Rectal smooth muscle tissue (tissue), 1 donor: ENCODE data around the gene ACOX3.

Experiments used
- H3K27ac ChIP-seq: one replicate; pipeline ENCODE4 v1.7.0; 2013; ENCODE audit warnings: low read depth, low read length, inconsistent platforms
- H3K27me3 ChIP-seq: one replicate; pipeline ENCODE4 v1.7.0; 2013; ENCODE audit warnings: low read length; ENCODE audit not compliant: control insufficient read depth, insufficient read depth
- H3K36me3 ChIP-seq: one replicate; pipeline ENCODE4 v1.7.0; 2013; ENCODE audit warnings: low read length; ENCODE audit not compliant: control insufficient read depth, insufficient read depth
- H3K4me1 ChIP-seq: one replicate; pipeline ENCODE4 v1.7.0; 2013; ENCODE audit warnings: low read length; ENCODE audit not compliant: control insufficient read depth, insufficient read depth
- H3K4me3 ChIP-seq: one replicate; pipeline ENCODE4 v1.7.0; 2013; ENCODE audit warnings: low read length
- H3K9ac ChIP-seq: one replicate; pipeline ENCODE4 v1.7.0; 2013; ENCODE audit warnings: low read length

ACOX3 gene

GRCh38 chr4:8405516-8405875 lies 35.0 kb downstream of the ACOX3 start:
- Histone ChIP-seq H3K36me3 (peaks cover 16% of the 10 kb centered on the region), H3K9ac (no peak overlapping the region), H3K4me3 (no peak overlapping the region), H3K4me1 (peaks cover 6% of the 10 kb centered on the region), H3K27ac (no peak overlapping the region), H3K27me3 (no peaks in the 10 kb centered on the region)

GRCh38 chr4:8404791-8405515 lies 35.6 kb downstream of the ACOX3 start:
- Histone ChIP-seq H3K4me1 (peaks cover 6% of the 10 kb centered on the region), H3K27me3 (no peaks in the 10 kb centered on the region), H3K36me3 (peaks cover 16% of the 10 kb centered on the region), H3K9ac (no peak overlapping the region), H3K4me3 (no peak overlapping the region), H3K27ac (no peak overlapping the region)

GRCh38 chr4:8403976-8404375 lies 36.5 kb downstream of the ACOX3 start:
- Histone ChIP-seq H3K36me3 (peaks cover 16% of the 10 kb centered on the region), H3K4me3 (no peak overlapping the region), H3K27me3 (no peaks in the 10 kb centered on the region), H3K9ac (no peak overlapping the region), H3K27ac (no peak overlapping the region), H3K4me1 (peaks cover 6% of the 10 kb centered on the region)

GRCh38 chr4:8403173-8403753 lies 37.3 kb downstream of the ACOX3 start:
- no peaks in the 10 kb centered on the region for H3K27me3 ChIP-seq
- peaks cover 16% of the 10 kb centered on the region for H3K36me3 ChIP-seq
- peaks cover 6% of the 10 kb centered on the region for H3K4me1 ChIP-seq
- H3K9ac ChIP-seq, result no peak overlapping the region
- no peak overlapping the region for H3K4me3 ChIP-seq
- peak overlapping the region; percentile 61 for H3K27ac ChIP-seq

GRCh38 chr4:8402640-8403039 lies 37.9 kb downstream of the ACOX3 start:
- Histone ChIP-seq H3K4me1 (peaks cover 6% of the 10 kb centered on the region), H3K27ac (peak overlapping the region; percentile 61), H3K4me3 (no peak overlapping the region), H3K27me3 (no peaks in the 10 kb centered on the region), H3K36me3 (peaks cover 16% of the 10 kb centered on the region), H3K9ac (no peak overlapping the region)

GRCh38 chr4:8402181-8402597 lies 38.3 kb downstream of the ACOX3 start:
- peaks cover 6% of the 10 kb centered on the region for H3K4me1 ChIP-seq
- H3K9ac ChIP-seq, result no peak overlapping the region
- H3K36me3 ChIP-seq, result peaks cover 16% of the 10 kb centered on the region
- H3K27me3 ChIP-seq, result no peaks in the 10 kb centered on the region
- H3K4me3 ChIP-seq, result no peak overlapping the region
- H3K27ac ChIP-seq, result peak overlapping the region; percentile 61

GRCh38 chr4:8401665-8402064 lies 38.9 kb downstream of the ACOX3 start:
- Histone ChIP-seq H3K4me3 (no peak overlapping the region), H3K27me3 (no peaks in the 10 kb centered on the region), H3K36me3 (peaks cover 16% of the 10 kb centered on the region), H3K27ac (peak overlapping the region; percentile 25), H3K9ac (no peak overlapping the region), H3K4me1 (peaks cover 6% of the 10 kb centered on the region)

GRCh38 chr4:8400632-8401325 lies 39.7 kb downstream of the ACOX3 start:
- Histone ChIP-seq H3K36me3 (peaks cover 14% of the 10 kb centered on the region), H3K9ac (no peak overlapping the region), H3K27me3 (no peaks in the 10 kb centered on the region), H3K27ac (no peak overlapping the region), H3K4me3 (no peak overlapping the region), H3K4me1 (peaks cover 6% of the 10 kb centered on the region)

GRCh38 chr4:8399298-8399697 lies 41.2 kb downstream of the ACOX3 start:
- Histone ChIP-seq H3K4me3 (no peak overlapping the region), H3K36me3 (peaks cover 2% of the 10 kb centered on the region), H3K9ac (no peak overlapping the region), H3K27me3 (no peaks in the 10 kb centered on the region), H3K4me1 (peaks cover 13% of the 10 kb centered on the region), H3K27ac (no peak overlapping the region)

- Histone ChIP-seq H3K27me3 (no peaks in the 10 kb centered on the region), H3K4me3 (no peak overlapping the region), H3K4me1 (peaks cover 22% of the 10 kb centered on the region), H3K27ac (no peak overlapping the region), H3K9ac (no peak overlapping the region), H3K36me3 (peaks cover 2% of the 10 kb centered on the region)
These were observed 42.2 kb downstream of the ACOX3 start for GRCh38 chr4:8398347-8398746.

GRCh38 chr4:8396762-8397406 lies 43.6 kb downstream of the ACOX3 start:
- Histone ChIP-seq H3K9ac (no peak overlapping the region), H3K27me3 (no peaks in the 10 kb centered on the region), H3K27ac (no peak overlapping the region), H3K4me3 (no peak overlapping the region), H3K36me3 (peaks cover 5% of the 10 kb centered on the region), H3K4me1 (peaks cover 28% of the 10 kb centered on the region)

- no peaks in the 10 kb centered on the region for H3K27me3 ChIP-seq
- H3K27ac ChIP-seq, result no peak overlapping the region
- peaks cover 33% of the 10 kb centered on the region for H3K4me1 ChIP-seq
- H3K36me3 ChIP-seq, result peaks cover 5% of the 10 kb centered on the region
- no peak overlapping the region for H3K9ac ChIP-seq
- H3K4me3 ChIP-seq, result no peak overlapping the region
These were observed 44.8 kb downstream of the ACOX3 start for GRCh38 chr4:8395504-8396296.
